HepG2 (cell line): ENCODE measurements around the gene AFG1L. TPM values are rescaled to one million over a fixed set of nuclear protein-coding genes. Genes with fewer than 3 reads are reported as not detected.

Experiments
- ATAC-seq: fragments of 200-7000 bp; cut with Tn5 transposase; 3 replicates; pipeline ENCODE4 v1.9.1; 2020; ENCODE audit warnings: mild to moderate bottlenecking, moderate library complexity
- BruUV-seq: library from RNA; stranded (reverse); fragments of 400-500 nt; replicated peaks from 2 replicates; lab custom pipeline; 2021; lab: Mats Ljungman, UMichigan
- CTCF ChIA-PET: fragments of 300-600 bp; formaldehyde crosslinking; extraction: SDS; loops from one replicate; lab custom pipeline; 2021; ENCODE audit warnings: low total read pairs, inconsistent platforms, low intra/inter-chr PET ratio; lab: Yijun Ruan, JAX
- POLR2A ChIA-PET: fragments of 350-600 bp; sonication (Branson Sonifier 250); formaldehyde crosslinking; loops from one replicate; lab custom pipeline; 2020; ENCODE audit warnings: antibody characterized with exemption, inconsistent platforms; lab: Yijun Ruan, JAX
- DNase-seq: peaks from one replicate; pipeline ENCODE4 v3.0.0-alpha.2; 2015; ENCODE audit warnings: low spot score
- FAIRE-seq: peaks from 3 replicates; lab custom pipeline; 2011; peaks lifted over from hg19 to GRCh38; lab: Jason Lieb, UNC
- H2AFZ ChIP-seq: one replicate; pipeline ENCODE4 v1.6.1; 2011; ENCODE audit warnings: low read length, inconsistent platforms
- H3K27ac ChIP-seq: fragments of 300-600 bp; 3 replicates; pipeline ENCODE4 v1.8.0; 2011; ENCODE audit warnings: mixed run types, mild to moderate bottlenecking, mixed read lengths, low read length, inconsistent platforms; ENCODE audit not compliant: insufficient read depth; ENCODE audit errors: extremely low read length
- H3K27me3 ChIP-seq, 2 experiments: fragments of 200-600 bp in 1 of 2; 2 replicates in 1 of 2; 3 replicates in 1 of 2; pipeline versions ENCODE4 v1.6.0 to v1.8.0; 2011; ENCODE audit warnings: low read length in 2 of 2, mild to moderate bottlenecking in 2 of 2, moderate library complexity in 2 of 2, inconsistent platforms in 1 of 2; ENCODE audit not compliant: insufficient read depth in 2 of 2, control insufficient read depth in 1 of 2
- H3K36me3 ChIP-seq, 2 experiments: fragments of 200-600 bp in 1 of 2; replicated peaks in 1 of 2; 2 replicates in 1 of 2; 3 replicates in 1 of 2; pipeline versions ENCODE4 v1.5.1 to v1.8.0; 2011; ENCODE audit warnings: low read length in 2 of 2, inconsistent platforms in 1 of 2; ENCODE audit not compliant: insufficient read depth in 2 of 2, control insufficient read depth in 1 of 2
- H3K4me1 ChIP-seq: 2 replicates; pipeline ENCODE4 v1.5.1; 2012; ENCODE audit warnings: low read length, inconsistent platforms; ENCODE audit not compliant: insufficient read depth
- H3K4me2 ChIP-seq: 2 replicates; pipeline ENCODE4 v1.6.0; 2011; ENCODE audit warnings: low read depth, low read length, inconsistent platforms
- H3K4me3 ChIP-seq, 3 experiments: fragments of 200-600 bp in 1 of 3; sonication (generic), shearing (Covaris generic) in 1 of 3; replicated peaks in 1 of 3; 2 replicates each; pipeline ENCODE4 v1.5.1; 2011 to 2016; ENCODE audit warnings: low read length in 3 of 3, inconsistent platforms in 2 of 3, low read depth in 2 of 3, mild to moderate bottlenecking in 2 of 3, control low read depth in 1 of 3, mixed read lengths in 1 of 3; ENCODE audit not compliant: insufficient read depth in 1 of 3
- H3K79me2 ChIP-seq: one replicate; pipeline ENCODE4 v1.6.1; 2011; ENCODE audit warnings: low read length, inconsistent platforms; ENCODE audit not compliant: insufficient read depth
- H3K9ac ChIP-seq: 2 replicates; pipeline ENCODE4 v1.6.0; 2011; ENCODE audit warnings: mild to moderate bottlenecking, low read depth, low read length, inconsistent platforms; ENCODE audit not compliant: insufficient read depth
- H3K9me3 ChIP-seq: 2 replicates; pipeline ENCODE4 v1.5.1; 2012; ENCODE audit warnings: mild to moderate bottlenecking, low read length
- H4K20me1 ChIP-seq: 2 replicates; pipeline ENCODE4 v1.6.0; 2011; ENCODE audit warnings: inconsistent platforms, mild to moderate bottlenecking, low read length, moderate library complexity; ENCODE audit not compliant: insufficient read depth
- ATF7 ChIP-seq, 2 experiments: fragments of 450-650 bp in 1 of 2; sonication (generic) in 1 of 2; formaldehyde crosslinking in 1 of 2; IDR thresholded peaks; 2 replicates each; pipeline versions ENCODE4 v1.4.0 to v1.6.1; 2016 to 2020; ENCODE audit warnings: antibody characterized with exemption in 1 of 2, mild to moderate bottlenecking in 1 of 2, missing genetic modification reagents in 1 of 2
- SMARCC2 ChIP-seq: fragments of 450-650 bp; IDR thresholded peaks from 2 replicates; pipeline ENCODE4 v1.6.1; 2017; ENCODE audit warnings: antibody characterized with exemption, mild to moderate bottlenecking
- ZXDC ChIP-seq: sonication (generic); formaldehyde crosslinking; IDR thresholded peaks from 2 replicates; pipeline ENCODE4 v1.5.0; 2020; ENCODE audit warnings: mild to moderate bottlenecking, missing genetic modification reagents
- WGBS: methylation state at CpG from one replicate; pipeline ENCODE4 v1.1.6; 2017; ENCODE audit warnings: low lambda C conversion rate; 5-methylcytosine and 5-hydroxymethylcytosine counted together
- in situ Hi-C: cut with HindIII; loops from 2 replicates; pipeline ENCODE4 v1.10.0; 2017; ENCODE audit warnings: low pct_unique_long_range_greater_than_20kb; ENCODE audit not compliant: extremely low pct_ligation_motif_present
- intact Hi-C: fragments of 100-400 bp; cut with micrococcal nuclease; formaldehyde crosslinking; loops from one replicate; pipeline ENCODE4 v1.10.0; 2022; ENCODE audit not compliant: unreplicated experiment
- polyA plus RNA-seq, 8 experiments: library from polyadenylated mRNA; depleted of rRNA in 3 of 8; stranded (reverse) in 7 of 8; unstranded in 1 of 8; fragments of >200 nt; fragmentation: Illumina TruSeq in 4 of 8; extraction: Trizol in 4 of 8; gene quantifications; 2 replicates each; pipeline versions ENCODE4 v1.2.1 to v1.2.3, GENCODE V29; 2011 to 2016; ENCODE audit warnings: low read depth in 4 of 8, missing spikeins in 1 of 8, mixed read lengths in 1 of 8; ENCODE audit not compliant: insufficient read depth in 1 of 8
- total RNA-seq, 5 experiments: library from RNA; depleted of rRNA; stranded (reverse); fragments of >200 nt; fragmentation: Illumina TruSeq; extraction: Trizol; gene quantifications; 2 replicates each; pipeline ENCODE4 v1.2.3, GENCODE V29; 2016; ENCODE audit warnings: low read depth in 1 of 5
- TF ChIP-seq, protein P1 (sequence below): sonication (generic); formaldehyde crosslinking; IDR thresholded peaks from 2 replicates; pipeline ENCODE4 v1.8.0; 2022; ENCODE audit warnings: mild to moderate bottlenecking, missing genetic modification reagents; ENCODE audit not compliant: insufficient replicate concordance

AFG1L gene
- total and polyA plus RNA-seq, 2 of the 13 experiments (the other 11 are each of a cell fraction or from before 2014, with no cell fraction given), result 3.1 to 14.0 TPM

DNA sequence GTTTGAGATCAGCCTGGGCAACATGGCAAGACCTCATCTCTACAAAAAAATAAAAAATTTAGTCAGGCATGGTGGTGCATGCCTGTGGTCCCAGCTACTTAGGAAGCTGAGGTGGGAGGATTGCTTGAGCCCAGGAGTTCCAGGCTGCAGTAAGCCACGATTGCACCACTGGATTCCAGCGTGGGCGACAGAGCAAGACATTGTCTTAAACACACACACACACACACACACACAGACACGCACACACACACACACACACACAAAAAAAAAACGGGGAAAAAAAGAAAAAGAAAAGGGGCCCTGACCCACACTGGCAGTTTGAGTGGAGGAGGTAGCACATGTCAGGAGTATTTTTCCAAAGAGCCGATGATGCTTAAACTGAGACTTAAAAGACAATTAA, 122.2 kb downstream of the AFG1L start:
- Histone ChIP-seq H3K27ac (no peak overlapping the region), H3K27me3 (no peaks in the 10 kb centered on the region), H3K36me3 (no peaks in the 10 kb centered on the region), H3K79me2 (no peaks in the 10 kb centered on the region), H3K9me3 (no peaks in the 10 kb centered on the region), H2AFZ (no peak overlapping the region), H3K9ac (no peak overlapping the region), H3K4me2 (no peak overlapping the region), H4K20me1 (no peaks in the 10 kb centered on the region), H3K4me1 (no peaks in the 10 kb centered on the region), H3K4me3 (no peak overlapping the region)
- WGBS, result 84% methylated on average over 6 of the region's 6 CpGs
- ChIA-PET POLR2A (no interaction called here), CTCF (no interaction called here)
- no TSS peak for BruUV-seq
- TF ChIP-seq, protein P1, sequence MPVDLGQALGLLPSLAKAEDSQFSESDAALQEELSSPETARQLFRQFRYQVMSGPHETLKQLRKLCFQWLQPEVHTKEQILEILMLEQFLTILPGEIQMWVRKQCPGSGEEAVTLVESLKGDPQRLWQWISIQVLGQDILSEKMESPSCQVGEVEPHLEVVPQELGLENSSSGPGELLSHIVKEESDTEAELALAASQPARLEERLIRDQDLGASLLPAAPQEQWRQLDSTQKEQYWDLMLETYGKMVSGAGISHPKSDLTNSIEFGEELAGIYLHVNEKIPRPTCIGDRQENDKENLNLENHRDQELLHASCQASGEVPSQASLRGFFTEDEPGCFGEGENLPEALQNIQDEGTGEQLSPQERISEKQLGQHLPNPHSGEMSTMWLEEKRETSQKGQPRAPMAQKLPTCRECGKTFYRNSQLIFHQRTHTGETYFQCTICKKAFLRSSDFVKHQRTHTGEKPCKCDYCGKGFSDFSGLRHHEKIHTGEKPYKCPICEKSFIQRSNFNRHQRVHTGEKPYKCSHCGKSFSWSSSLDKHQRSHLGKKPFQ (CRISPR knock-in tag), result no peak
- TF ChIP-seq SMARCC2, result no peak
- no peak for ATAC-seq
- DNase-seq, result no peak
- in situ Hi-C loops (no loop called here), intact Hi-C loops (no loop called here)
- FAIRE-seq, result no peak

GRCh38 chr6:108419474-108419873, 124.6 kb downstream of the AFG1L start:
- no peak for ATAC-seq
- no peak overlapping the region for H2AFZ ChIP-seq
- POLR2A ChIA-PET, result no interaction called here

More at GRCh38 chr6:108419474-108419873, 124.6 kb downstream of the AFG1L start:
- no peaks in the 10 kb centered on the region for H3K27me3 ChIP-seq
- TF ChIP-seq ZXDC (CRISPR knock-in tag), result no peak
- TF ChIP-seq ATF7 (IDR thresholded peaks at IDR 0.05), result peak; percentile 78
- TF ChIP-seq ATF7 (CRISPR knock-in tag; IDR thresholded peaks at IDR 0.05), result no peak
- TF ChIP-seq, all 625 proteins: peak for 1
- FAIRE-seq (no peak), DNase-seq (no peak)
- no peak overlapping the region for H3K4me3 ChIP-seq
- intact Hi-C loops, result no loop called here
- in situ Hi-C loops, result no loop called here
- H3K4me1 ChIP-seq, result no peaks in the 10 kb centered on the region
- H3K9ac ChIP-seq, result no peak overlapping the region
- H3K79me2 ChIP-seq, result no peaks in the 10 kb centered on the region
- no peaks in the 10 kb centered on the region for H3K36me3 ChIP-seq
- no peaks in the 10 kb centered on the region for H3K9me3 ChIP-seq
- H4K20me1 ChIP-seq, result no peaks in the 10 kb centered on the region
- no peak overlapping the region for H3K4me2 ChIP-seq
- no TSS peak for BruUV-seq
- CTCF ChIA-PET, result no interaction called here
- 91% methylated on average over 1 of the region's 1 CpG for WGBS
- H3K27ac ChIP-seq, result no peak overlapping the region
